IPS-NIHi11 (cell line): Measurements from ENCODE around the gene PARVA.
A peak's percentile ranks its signal among the peaks of the same experiment; 100 is the strongest.

Experiments used
- DNase-seq: peaks from one replicate; pipeline ENCODE4 v3.0.0; 2012; ENCODE audit warnings: mixed read lengths, low spot score

The PARVA gene

DNA sequence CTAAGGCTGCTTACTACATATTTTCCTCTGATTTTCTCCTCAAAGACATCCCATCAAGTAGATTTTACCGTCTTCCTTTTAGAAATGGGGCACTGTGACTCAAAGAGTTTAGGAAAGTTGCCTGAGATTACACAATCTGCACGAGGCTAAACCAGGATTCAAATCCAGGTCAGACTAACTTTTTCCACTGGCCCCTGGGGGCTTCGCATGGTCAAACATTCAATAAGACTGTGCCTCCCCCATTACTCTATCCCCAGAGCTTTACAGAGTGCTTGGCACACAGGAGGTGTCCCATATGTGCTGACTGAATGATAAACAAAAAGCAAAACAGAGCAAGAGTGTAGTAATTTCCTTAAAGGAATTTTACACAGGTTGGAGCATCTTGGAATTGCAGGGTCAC lies 178.8 kb downstream of the PARVA start:
- DNase-seq: no peak

DNA sequence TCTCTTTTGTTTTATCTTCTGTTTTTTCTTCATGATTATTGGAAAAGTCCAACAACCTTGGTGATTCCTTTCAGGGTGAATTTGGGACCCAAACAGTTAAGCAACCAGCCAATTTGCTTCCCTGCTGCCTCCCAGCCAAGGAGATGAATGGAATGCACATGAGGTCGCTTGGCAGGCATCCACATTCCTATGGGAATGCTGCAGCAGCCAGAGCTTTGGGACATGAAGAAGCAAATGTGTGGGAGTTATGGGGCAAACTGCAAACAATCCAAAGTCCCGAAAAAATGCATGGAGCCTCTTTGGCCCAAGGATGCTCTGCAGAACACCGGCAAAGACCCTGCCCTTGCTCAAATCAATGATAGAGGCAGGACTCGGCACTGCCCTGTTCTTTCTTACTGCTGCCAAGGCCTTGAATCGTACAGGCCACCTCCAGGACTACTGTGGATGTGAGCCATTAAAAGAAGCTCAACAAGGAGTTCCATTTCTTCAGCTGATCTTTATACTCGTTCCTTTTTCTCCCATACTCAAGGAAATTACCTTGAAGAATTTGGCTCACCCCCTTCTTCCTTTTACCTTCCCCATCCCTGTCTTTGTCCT lies 179.5 kb downstream of the PARVA start:
- peak; percentile 82 for DNase-seq

DNA sequence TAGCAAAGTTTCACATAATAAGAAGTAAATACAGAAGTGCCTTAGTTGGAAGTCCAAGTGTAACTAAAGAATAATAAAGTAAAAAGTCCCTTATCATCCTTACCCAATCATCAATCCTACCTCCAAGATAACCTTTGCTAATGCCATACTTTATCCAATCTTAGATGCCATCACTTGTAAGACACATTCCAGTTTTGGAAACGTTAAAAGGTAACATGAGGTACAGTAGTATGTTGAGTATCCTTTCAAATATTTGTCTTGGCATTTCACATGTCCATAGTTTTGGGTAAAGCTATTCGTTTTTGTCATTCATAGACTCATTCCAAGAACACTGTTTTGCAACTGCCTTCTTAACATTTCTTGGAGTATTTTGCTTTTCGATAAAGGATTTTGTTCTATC lies 181.6 kb downstream of the PARVA start:
- DNase-seq: no peak

DNA sequence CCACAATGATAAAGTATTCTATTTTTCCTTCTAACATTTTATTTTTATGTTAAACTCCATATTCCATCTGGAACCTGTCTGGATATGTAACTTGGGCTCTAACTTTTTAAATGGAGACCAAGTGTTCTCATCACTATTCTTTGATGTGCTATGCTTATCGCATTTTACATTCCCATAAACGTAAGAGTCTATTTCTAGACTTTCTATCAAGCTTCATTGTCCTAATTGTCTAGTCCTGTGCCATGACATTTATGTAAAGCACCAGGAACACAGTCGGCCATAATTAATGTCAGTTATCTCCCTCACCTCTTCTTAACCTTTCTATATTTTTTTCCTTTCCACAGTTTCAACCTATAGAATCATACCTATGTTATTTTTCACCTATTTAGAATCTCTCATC lies 183.0 kb downstream of the PARVA start:
- DNase-seq: no peak

DNA sequence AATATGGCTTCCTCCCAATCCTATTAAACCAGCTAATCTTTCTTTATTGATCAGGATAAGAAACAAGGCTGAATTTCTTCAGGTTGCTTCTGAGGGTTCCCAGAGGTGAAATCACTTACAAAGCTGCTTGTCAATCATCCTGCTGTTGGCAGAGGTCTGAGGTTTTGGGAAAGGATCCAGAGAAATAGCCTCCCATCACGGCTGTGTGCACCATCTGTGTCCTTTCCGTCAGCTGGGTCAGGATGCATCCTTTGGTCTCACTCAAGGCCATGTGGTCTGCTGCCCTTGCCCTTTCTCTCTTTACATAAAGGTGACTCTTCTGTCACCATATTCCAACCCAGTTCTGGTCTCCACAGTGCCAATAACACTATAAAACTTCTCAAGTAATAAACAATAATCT lies 183.5 kb downstream of the PARVA start:
- no peak for DNase-seq

DNA sequence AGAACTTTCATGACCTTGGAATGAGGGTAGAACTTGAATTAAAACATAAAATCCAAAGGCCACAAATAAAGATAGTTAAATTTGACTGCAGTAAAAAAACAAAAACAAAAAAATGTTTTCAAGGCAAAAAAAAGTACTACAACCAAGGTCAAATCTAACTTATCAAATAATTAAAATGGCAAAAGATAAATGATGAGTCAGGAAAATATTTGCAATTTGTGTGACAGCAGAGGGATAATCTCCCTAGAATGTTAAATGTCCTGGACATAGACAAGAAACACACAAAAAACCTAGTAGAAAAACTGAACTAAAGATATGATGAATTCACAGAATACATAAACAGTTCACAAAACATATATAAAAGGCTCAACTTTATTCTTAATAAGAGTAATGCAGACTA lies 186.6 kb downstream of the PARVA start:
- no peak for DNase-seq

DNA sequence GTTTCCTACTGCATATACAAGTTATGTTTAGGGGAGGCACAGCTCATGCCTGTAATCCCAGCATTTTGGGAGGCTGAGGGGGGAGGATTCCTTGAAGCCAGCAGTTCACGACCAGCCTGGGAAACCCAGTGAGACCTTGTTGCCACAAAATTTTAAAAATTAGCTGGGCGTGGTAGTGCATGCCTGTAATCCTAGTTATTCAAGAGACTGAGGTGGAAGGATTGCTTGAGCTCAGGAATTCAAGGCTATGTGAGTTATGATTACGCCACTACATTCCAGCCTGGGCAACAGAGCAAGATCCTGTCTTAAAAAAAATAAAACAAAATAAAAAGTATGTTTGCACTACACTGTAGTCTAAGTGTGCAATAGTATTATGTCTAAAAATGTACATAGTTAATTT lies 188.0 kb downstream of the PARVA start:
- DNase-seq: no peak

DNA sequence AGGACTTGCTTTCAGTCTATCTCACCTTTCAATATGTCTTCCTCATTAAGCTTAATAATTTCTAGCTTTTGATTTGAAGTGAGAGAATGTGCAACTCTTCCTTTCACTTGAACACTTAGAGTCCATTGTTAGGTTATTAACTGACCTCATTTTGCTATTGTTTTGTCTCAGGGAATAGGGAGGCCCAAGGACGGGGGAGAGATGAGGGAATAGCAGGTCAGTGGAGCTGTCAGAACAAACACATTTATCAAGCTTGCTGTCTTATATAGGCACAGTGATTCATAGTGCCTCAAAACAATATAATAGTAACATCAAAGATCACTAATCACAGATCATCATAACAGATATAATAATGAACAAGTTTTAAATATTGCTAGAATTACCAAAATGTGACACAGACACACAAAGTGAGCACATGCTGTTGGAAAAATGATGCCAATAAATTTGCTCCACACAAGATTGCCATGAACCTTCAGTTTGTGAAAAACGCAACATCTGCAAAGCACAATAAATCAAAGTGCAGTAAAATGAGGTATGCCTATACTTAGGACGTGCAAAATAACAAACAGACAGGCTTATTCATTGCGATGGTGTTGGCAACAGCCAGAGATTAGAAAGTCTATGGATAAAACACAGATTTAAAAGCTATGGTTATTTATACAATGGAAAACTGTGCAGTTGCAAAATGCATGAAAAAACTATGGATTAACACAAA lies 190.5 kb downstream of the PARVA start:
- DNase-seq: no peak

DNA sequence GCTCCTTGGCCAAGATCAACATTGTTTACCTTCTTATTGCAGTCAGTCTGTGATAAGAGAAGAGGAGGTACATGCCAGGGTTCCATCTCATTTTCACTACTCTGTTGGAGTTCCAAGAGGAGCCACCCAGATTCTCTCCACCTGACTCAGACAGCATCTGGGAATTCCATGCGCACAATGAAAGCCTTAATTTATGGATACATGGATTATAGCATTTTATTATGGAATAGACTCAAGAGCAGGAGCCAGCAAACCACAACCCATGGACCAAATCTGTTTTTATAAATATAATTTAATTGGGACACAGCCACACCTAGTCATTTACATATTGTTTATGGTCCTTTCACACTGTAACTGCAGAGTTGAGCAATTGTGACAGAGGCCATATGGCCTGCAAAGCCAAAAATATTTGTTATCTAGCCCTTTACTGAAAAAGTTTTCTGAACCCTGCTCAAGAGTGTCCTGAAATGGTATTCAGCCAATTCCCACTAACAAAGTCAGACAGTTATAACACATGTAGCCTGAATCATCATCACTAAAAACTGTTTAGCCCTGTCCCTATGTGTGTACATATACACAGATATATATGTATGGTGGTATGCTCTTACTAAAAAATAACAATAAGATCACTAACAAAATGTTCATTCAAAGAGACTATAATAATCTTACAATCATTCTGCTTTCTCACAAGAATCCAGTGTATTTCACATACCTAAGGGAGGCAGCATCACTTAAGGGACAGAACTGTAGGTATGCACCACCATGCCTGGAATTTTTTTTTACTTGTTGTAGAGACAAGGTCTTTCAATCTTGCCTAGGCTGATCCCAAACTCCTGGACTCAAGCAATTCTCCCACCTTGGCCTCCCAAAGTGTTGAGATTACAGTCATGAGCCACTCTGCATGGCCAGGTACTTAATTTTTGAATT lies 192.4 kb downstream of the PARVA start:
- DNase-seq: no peak

DNA sequence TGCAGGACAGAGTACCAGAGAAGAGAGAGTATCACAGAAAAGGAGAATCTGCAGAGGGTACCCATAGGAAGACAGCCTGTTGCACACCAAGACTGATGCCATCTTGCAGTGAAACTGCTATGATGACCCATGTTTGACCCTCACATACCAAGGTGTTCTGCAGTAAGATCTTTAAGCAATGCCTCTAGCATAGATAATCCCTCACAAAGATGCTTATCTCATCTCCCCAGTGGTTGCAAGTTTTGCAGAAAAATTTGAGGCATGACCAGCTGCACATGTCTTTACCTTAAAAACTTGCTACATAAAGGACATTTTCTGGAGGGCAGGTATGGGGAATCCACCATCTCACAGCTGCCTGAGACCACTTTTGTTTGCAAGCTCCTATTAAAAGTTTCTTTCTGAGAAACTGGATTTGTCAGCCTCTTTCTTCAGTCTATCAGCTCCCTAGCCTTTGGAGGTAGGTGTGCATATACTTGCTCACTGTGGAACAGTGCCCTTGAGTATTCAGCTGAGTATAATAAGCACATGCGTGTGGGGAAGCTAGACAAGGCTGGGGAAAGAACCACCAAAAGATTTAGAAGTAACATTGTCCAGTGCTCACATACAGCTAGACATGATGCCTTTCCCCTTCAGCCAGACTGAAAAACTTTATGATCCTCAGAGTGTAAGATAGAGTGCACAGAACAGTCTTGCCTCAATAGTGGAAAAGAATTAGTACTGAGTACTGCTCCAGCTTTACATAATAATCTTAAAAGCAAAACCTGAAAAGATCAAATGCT lies 196.5 kb downstream of the PARVA start:
- DNase-seq: no peak

DNA sequence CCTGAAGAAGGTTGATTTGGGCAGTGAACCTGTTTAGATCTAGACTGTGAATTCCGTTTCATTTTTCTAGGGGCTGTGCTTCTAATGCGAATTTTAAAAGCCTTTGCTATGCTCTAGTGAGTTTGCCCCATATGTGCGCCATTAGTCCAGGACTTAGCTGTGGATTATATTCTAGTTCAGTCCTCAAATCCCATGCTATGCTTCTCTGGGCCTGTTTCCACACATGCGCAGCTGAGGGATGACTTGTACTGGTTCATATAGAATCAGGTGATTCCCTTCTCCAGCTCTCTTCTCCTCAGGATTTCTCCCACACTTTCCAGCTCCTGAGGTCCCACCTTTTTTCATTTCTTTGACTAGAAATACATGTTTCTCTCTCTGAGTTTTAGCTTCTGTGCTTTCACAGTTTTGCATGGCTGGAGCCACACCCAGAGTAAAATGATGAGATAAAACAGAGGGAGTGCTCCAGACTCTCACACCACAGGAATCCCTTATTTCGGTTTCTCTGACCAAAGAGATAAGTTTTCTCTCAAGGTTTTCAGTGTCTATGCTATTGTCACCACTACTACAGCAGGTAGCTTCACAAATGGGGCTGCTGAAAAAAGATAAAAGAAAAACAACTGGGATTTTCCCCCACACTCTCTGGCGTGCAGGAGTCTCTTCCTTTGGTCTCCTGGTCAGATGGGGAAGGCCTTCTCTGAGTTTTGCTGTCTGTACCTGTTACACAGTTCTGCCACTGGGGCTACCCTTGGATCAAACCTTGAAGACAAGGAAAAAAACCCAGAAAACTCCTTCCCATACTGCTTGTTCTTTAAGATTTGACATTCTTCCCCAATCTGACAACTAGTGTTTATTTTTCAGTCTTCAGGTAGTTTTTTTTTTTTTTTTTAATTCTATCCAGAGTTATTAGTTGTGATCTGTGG lies 200.6 kb downstream of the PARVA start:
- peak; percentile 28 for DNase-seq

DNA sequence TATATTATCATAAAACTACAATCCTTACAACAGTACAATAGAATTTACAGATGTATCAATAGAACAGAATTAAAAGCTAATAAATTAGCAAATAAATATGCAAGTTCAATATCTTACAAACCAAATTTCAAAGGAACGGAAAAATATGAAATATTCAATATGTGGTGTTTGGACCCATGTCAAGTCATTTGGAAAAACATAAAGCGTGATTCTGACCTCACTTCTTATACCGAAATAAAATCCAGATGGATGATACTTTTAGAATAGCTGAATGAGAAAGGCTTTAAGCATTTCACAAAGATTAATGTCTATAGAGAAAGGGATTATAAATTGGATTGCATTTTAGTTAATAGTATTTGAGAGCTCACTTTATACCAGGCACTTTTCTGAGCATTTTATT lies 204.0 kb downstream of the PARVA start:
- DNase-seq: no peak

DNA sequence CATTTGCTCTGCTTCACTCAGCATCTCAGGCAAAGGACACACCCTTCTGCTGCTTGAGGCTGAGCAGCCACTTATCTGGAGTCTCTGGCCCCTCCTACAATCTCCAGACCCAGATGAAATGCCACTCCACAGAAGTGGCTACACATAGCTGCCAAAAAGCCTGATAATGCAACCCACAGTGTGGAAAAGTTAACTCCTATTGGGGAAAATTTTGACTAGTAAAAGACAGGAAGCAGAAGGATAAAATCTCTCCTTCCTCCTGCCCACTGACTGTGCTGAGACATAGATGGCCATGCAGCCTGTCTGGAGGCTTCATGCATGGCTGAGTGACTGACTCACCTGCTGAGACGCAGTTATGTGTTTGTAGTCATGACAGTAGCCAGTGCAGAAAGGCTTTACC lies 204.6 kb downstream of the PARVA start:
- peak; percentile 46 for DNase-seq
